ENCODE data around the gene THSD4. TPM values are rescaled to one million over a fixed set of nuclear protein-coding genes. Genes with fewer than 3 reads are reported as not detected.

The THSD4 gene
- total and polyA plus RNA-seq, 9 of the 15 experiments (the other 6 are each of a cell fraction or from before 2014, with no cell fraction given) = 0.04 TPM; not detected in 5

DNA sequence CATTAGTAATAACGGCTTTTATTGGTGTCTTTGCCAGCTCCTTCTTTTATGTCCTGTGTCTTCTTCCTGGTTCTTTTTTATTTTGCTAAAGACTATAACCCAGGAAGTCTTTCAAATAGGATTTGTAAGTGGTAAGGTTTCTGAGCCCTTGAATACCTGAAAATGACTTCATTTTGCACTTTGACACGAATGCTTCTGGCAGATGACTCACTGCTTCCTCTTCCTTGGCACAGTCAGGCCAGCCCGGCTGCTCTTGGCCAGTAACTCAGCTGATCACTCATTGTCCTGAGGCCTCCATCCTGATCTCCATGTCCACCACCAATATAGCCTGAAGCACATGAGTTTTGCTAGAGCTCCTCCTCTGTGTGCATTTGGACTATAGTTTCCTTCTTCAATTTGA is 646.4 kb downstream of the THSD4 start:
- no peak for TF ChIP-seq RB1 (IDR thresholded peaks at IDR 0.05; ENCODE audit: low read depth)
- no peak for TF ChIP-seq GABPA (tag; conservative IDR thresholded peaks at IDR 0.05; ENCODE audit: low read depth)
- TF ChIP-seq, protein P1, sequence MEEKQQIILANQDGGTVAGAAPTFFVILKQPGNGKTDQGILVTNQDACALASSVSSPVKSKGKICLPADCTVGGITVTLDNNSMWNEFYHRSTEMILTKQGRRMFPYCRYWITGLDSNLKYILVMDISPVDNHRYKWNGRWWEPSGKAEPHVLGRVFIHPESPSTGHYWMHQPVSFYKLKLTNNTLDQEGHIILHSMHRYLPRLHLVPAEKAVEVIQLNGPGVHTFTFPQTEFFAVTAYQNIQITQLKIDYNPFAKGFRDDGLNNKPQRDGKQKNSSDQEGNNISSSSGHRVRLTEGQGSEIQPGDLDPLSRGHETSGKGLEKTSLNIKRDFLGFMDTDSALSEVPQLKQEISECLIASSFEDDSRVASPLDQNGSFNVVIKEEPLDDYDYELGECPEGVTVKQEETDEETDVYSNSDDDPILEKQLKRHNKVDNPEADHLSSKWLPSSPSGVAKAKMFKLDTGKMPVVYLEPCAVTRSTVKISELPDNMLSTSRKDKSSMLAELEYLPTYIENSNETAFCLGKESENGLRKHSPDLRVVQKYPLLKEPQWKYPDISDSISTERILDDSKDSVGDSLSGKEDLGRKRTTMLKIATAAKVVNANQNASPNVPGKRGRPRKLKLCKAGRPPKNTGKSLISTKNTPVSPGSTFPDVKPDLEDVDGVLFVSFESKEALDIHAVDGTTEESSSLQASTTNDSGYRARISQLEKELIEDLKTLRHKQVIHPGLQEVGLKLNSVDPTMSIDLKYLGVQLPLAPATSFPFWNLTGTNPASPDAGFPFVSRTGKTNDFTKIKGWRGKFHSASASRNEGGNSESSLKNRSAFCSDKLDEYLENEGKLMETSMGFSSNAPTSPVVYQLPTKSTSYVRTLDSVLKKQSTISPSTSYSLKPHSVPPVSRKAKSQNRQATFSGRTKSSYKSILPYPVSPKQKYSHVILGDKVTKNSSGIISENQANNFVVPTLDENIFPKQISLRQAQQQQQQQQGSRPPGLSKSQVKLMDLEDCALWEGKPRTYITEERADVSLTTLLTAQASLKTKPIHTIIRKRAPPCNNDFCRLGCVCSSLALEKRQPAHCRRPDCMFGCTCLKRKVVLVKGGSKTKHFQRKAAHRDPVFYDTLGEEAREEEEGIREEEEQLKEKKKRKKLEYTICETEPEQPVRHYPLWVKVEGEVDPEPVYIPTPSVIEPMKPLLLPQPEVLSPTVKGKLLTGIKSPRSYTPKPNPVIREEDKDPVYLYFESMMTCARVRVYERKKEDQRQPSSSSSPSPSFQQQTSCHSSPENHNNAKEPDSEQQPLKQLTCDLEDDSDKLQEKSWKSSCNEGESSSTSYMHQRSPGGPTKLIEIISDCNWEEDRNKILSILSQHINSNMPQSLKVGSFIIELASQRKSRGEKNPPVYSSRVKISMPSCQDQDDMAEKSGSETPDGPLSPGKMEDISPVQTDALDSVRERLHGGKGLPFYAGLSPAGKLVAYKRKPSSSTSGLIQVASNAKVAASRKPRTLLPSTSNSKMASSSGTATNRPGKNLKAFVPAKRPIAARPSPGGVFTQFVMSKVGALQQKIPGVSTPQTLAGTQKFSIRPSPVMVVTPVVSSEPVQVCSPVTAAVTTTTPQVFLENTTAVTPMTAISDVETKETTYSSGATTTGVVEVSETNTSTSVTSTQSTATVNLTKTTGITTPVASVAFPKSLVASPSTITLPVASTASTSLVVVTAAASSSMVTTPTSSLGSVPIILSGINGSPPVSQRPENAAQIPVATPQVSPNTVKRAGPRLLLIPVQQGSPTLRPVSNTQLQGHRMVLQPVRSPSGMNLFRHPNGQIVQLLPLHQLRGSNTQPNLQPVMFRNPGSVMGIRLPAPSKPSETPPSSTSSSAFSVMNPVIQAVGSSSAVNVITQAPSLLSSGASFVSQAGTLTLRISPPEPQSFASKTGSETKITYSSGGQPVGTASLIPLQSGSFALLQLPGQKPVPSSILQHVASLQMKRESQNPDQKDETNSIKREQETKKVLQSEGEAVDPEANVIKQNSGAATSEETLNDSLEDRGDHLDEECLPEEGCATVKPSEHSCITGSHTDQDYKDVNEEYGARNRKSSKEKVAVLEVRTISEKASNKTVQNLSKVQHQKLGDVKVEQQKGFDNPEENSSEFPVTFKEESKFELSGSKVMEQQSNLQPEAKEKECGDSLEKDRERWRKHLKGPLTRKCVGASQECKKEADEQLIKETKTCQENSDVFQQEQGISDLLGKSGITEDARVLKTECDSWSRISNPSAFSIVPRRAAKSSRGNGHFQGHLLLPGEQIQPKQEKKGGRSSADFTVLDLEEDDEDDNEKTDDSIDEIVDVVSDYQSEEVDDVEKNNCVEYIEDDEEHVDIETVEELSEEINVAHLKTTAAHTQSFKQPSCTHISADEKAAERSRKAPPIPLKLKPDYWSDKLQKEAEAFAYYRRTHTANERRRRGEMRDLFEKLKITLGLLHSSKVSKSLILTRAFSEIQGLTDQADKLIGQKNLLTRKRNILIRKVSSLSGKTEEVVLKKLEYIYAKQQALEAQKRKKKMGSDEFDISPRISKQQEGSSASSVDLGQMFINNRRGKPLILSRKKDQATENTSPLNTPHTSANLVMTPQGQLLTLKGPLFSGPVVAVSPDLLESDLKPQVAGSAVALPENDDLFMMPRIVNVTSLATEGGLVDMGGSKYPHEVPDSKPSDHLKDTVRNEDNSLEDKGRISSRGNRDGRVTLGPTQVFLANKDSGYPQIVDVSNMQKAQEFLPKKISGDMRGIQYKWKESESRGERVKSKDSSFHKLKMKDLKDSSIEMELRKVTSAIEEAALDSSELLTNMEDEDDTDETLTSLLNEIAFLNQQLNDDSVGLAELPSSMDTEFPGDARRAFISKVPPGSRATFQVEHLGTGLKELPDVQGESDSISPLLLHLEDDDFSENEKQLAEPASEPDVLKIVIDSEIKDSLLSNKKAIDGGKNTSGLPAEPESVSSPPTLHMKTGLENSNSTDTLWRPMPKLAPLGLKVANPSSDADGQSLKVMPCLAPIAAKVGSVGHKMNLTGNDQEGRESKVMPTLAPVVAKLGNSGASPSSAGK (IDR thresholded peaks at IDR 0.05) = no peak
- no peak for TF ChIP-seq KLF16 (IDR thresholded peaks at IDR 0.05)
- no peak for TF ChIP-seq RAD21 (CRISPR knock-in tag; conservative IDR thresholded peaks at IDR 0.05 in 1 of 2, IDR thresholded peaks at IDR 0.05 in 1 of 2)
- no peak for TF ChIP-seq ZNF12 (CRISPR knock-in tag; IDR thresholded peaks at IDR 0.05)
- FAIRE-seq (no peak), DNase-seq (ENCODE audit: extremely low read depth in 1 of 4, low spot score in 3 of 4) (no peak), ATAC-seq (no peak)
- Histone ChIP-seq H2AFZ (ENCODE audit: low read depth, low read length) (no peak overlapping the region), H3K9me3 (replicated peaks; ENCODE audit: control insufficient read depth, insufficient read depth, low read depth, low read length) (no peaks in the 10 kb centered on the region), H3K27ac (ENCODE audit: extremely low read depth, low read depth, low read length) (no peak overlapping the region), H3K27me3 (ENCODE audit: control insufficient read depth in 2 of 2, insufficient read depth in 2 of 2, low read length in 2 of 2) (no peaks in the 10 kb centered on the region), H4K20me1 (replicated peaks; ENCODE audit: control insufficient read depth, insufficient read depth, low read length) (no peaks in the 10 kb centered on the region), H3K36me3 (ENCODE audit: control insufficient read depth, insufficient read depth, low read length) (no peaks in the 10 kb centered on the region), H3K4me1 (replicated peaks in 1 of 2; ENCODE audit: control insufficient read depth in 2 of 2, insufficient read depth in 2 of 2, low read length in 2 of 2) (no peaks in the 10 kb centered on the region), H3K79me2 (ENCODE audit: control insufficient read depth, insufficient read depth, low read length) (no peaks in the 10 kb centered on the region), H3K9ac (ENCODE audit: insufficient read depth in 1 of 2, low read depth in 2 of 2, low read length in 2 of 2) (no peak overlapping the region), H3K4me3 (no peak overlapping the region), H3K9me1 (ENCODE audit: control insufficient read depth, insufficient read depth, low read length) (no peaks in the 10 kb centered on the region), H3K4me2 (ENCODE audit: insufficient read depth, low read length) (no peak overlapping the region)
- no TSS peak for BruUV-seq (replicated peaks)
- CTCF ChIA-PET (ENCODE audit: low intra/inter-chr PET ratio) = no interaction called here
- intact Hi-C loops (cut with micrococcal nuclease) = no loop called here
- 0% methylated on average over 3 of the region's 3 CpGs for WGBS (ENCODE audit: insufficient coverage, low coverage, missing lambda C conversion rate)
- in situ Hi-C loops (cut with MboI) = no loop called here
- POLR2A ChIA-PET = no interaction called here
